ENCODE data around the gene CSNK1A1.

DNA sequence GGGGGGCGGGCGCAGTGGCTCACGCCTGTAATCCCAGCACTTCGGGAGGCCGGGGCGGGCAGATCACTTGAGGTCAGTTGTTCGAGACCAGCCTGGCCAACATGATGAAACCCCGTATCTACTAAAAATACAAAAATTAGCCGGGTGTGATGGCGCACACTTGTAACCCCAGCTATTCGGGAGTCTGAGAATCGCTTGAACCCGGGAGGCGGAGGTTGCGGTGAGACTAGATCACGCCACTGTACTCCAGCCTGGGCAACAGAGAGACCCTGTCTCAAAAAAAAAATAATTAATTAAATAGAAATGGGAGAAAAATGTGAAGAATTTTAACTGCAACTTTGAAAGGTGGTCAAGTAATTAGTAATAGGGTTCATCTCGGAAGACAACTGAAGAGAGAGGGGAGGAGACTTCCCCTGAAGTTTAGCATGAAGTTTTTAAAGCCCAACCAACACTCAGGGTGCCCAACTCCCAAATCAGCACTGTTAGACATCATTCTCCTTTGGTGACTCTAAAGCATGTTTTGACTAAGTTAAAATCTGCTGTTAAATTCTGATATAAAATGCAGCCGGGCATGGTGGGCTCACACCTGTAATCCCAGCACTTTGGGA is 1.4 kb upstream of the CSNK1A1 start:
- TF ChIP-seq RARB (CRISPR knock-in tag; IDR thresholded peaks at IDR 0.05): no peak
- TF ChIP-seq, protein P1, sequence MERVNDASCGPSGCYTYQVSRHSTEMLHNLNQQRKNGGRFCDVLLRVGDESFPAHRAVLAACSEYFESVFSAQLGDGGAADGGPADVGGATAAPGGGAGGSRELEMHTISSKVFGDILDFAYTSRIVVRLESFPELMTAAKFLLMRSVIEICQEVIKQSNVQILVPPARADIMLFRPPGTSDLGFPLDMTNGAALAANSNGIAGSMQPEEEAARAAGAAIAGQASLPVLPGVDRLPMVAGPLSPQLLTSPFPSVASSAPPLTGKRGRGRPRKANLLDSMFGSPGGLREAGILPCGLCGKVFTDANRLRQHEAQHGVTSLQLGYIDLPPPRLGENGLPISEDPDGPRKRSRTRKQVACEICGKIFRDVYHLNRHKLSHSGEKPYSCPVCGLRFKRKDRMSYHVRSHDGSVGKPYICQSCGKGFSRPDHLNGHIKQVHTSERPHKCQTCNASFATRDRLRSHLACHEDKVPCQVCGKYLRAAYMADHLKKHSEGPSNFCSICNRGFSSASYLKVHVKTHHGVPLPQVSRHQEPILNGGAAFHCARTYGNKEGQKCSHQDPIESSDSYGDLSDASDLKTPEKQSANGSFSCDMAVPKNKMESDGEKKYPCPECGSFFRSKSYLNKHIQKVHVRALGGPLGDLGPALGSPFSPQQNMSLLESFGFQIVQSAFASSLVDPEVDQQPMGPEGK (CRISPR knock-in tag; IDR thresholded peaks at IDR 0.05; ENCODE audit: borderline replicate concordance): no peak
- no peak for TF ChIP-seq ZNF8 (CRISPR knock-in tag; IDR thresholded peaks at IDR 0.05)
- no peak for TF ChIP-seq ESRRG (CRISPR knock-in tag; IDR thresholded peaks at IDR 0.05)
- no peak for TF ChIP-seq ZFP30 (CRISPR knock-in tag; IDR thresholded peaks at IDR 0.05)
- no peak for TF ChIP-seq TOX (CRISPR knock-in tag; IDR thresholded peaks at IDR 0.05; ENCODE audit: borderline replicate concordance)
- no peak for TF ChIP-seq ZNF565 (CRISPR knock-in tag; conservative IDR thresholded peaks at IDR 0.05; ENCODE audit: low read depth)
